Loucy (cell line): Measurements from ENCODE around the gene B3GALT5.

Source experiments
- EZH2phosphoT487 ChIP-seq: fragments of 200-600 bp; IDR thresholded peaks from 2 replicates; pipeline ENCODE4 v1.6.1; 2018; ENCODE audit warnings: antibody characterized with exemption, mild to moderate bottlenecking, moderate library complexity, borderline replicate concordance
- TF ChIP-seq, protein P1 (sequence below): fragments of 200-600 bp; sonication (generic); conservative IDR thresholded peaks from 2 replicates; pipeline ENCODE4 v1.5.1; 2014; ENCODE audit warnings: mild to moderate bottlenecking, antibody characterized with exemption, low read length

DNA sequence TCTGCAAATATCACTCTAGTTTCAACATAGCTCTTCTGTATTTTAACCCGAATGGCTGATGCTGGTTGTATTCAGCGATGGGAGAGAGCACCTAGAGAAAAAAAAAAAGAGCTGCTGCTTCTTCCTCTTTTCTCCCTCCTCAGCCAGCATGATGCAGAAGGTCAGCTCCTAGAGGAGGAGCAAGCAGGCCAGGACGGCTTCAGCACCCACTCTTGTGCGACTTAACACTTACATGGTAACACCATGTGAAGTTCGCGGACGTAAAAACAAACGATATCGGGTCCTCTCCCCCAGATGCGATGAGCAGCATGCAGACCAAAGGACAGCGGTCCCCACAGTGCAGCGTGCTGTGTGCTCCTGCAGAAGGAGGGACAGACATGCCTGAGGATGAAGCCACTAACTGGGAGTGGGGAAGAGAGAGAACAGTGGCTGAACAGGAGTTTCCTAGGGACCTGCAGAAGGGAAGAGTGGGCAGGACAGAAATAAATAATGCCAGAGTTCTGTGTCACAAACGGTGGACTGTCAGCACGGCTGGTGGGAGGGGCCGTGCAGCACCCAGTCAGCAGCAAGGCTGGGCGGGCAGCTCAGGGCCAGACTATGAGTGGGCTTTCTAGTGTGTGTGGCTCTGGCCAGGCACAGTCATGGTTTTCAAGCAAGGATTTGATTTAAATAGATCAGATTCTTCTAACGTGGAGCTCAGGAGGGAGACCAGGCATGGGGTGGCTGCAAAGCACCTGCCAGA lies 11.4 kb upstream of the B3GALT5 start:
- TF ChIP-seq, protein P1, sequence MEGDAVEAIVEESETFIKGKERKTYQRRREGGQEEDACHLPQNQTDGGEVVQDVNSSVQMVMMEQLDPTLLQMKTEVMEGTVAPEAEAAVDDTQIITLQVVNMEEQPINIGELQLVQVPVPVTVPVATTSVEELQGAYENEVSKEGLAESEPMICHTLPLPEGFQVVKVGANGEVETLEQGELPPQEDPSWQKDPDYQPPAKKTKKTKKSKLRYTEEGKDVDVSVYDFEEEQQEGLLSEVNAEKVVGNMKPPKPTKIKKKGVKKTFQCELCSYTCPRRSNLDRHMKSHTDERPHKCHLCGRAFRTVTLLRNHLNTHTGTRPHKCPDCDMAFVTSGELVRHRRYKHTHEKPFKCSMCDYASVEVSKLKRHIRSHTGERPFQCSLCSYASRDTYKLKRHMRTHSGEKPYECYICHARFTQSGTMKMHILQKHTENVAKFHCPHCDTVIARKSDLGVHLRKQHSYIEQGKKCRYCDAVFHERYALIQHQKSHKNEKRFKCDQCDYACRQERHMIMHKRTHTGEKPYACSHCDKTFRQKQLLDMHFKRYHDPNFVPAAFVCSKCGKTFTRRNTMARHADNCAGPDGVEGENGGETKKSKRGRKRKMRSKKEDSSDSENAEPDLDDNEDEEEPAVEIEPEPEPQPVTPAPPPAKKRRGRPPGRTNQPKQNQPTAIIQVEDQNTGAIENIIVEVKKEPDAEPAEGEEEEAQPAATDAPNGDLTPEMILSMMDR, result no peak
- TF ChIP-seq EZH2phosphoT487, result no peak
